ENCODE measurements around the gene RASGRP3. TPM values are rescaled to one million over a fixed set of nuclear protein-coding genes. Genes with fewer than 3 reads are reported as not detected.

RASGRP3 gene
- total RNA-seq, 1 donor: 0.72 TPM

DNA sequence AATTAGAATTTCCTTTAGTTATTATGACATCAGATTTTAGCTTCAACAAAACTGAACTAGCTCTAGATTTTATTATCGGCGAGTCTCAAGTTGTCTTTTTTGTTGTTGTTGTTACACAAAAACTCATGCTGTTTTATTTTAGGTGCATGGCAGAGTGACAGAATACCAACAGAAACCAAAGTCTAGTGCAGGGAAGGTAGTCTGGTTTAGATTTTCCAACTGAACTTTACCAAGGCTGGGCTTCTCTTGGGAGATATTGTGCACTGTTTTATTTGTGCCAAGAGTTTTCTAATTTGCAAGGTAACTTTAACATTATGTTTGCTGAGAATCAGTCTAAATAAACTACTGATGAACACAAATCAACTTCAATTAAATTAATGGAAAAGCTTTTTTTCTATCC is 43.6 kb upstream of the RASGRP3 start:
- Histone ChIP-seq H3K36me3 (ENCODE audit: insufficient read depth, low read length) (no peaks in the 10 kb centered on the region), H3K27ac (ENCODE audit: low read depth, low read length) (no peak overlapping the region), H3K9me3 (ENCODE audit: low read depth, low read length) (no peaks in the 10 kb centered on the region), H3K4me2 (ENCODE audit: insufficient read depth, low read length) (no peak overlapping the region), H3K4me1 (ENCODE audit: insufficient read depth, low read length) (peaks cover 19% of the 10 kb centered on the region), H3K4me3 (ENCODE audit: insufficient read depth, low read length) (no peak overlapping the region), H3K79me2 (ENCODE audit: insufficient read depth, low read length) (no peaks in the 10 kb centered on the region), H2AFZ (ENCODE audit: low read length) (no peak overlapping the region), H4K20me1 (ENCODE audit: insufficient read depth, low read length) (no peaks in the 10 kb centered on the region), H3K27me3 (ENCODE audit: insufficient read depth, low read length) (no peaks in the 10 kb centered on the region)
- DNase-seq (ENCODE audit: insufficient read length, low spot score, missing footprints): no peak
- TF ChIP-seq, protein P1, sequence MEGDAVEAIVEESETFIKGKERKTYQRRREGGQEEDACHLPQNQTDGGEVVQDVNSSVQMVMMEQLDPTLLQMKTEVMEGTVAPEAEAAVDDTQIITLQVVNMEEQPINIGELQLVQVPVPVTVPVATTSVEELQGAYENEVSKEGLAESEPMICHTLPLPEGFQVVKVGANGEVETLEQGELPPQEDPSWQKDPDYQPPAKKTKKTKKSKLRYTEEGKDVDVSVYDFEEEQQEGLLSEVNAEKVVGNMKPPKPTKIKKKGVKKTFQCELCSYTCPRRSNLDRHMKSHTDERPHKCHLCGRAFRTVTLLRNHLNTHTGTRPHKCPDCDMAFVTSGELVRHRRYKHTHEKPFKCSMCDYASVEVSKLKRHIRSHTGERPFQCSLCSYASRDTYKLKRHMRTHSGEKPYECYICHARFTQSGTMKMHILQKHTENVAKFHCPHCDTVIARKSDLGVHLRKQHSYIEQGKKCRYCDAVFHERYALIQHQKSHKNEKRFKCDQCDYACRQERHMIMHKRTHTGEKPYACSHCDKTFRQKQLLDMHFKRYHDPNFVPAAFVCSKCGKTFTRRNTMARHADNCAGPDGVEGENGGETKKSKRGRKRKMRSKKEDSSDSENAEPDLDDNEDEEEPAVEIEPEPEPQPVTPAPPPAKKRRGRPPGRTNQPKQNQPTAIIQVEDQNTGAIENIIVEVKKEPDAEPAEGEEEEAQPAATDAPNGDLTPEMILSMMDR (IDR thresholded peaks at IDR 0.05; ENCODE audit: extremely low read depth, low read depth, low read length): no peak

DNA sequence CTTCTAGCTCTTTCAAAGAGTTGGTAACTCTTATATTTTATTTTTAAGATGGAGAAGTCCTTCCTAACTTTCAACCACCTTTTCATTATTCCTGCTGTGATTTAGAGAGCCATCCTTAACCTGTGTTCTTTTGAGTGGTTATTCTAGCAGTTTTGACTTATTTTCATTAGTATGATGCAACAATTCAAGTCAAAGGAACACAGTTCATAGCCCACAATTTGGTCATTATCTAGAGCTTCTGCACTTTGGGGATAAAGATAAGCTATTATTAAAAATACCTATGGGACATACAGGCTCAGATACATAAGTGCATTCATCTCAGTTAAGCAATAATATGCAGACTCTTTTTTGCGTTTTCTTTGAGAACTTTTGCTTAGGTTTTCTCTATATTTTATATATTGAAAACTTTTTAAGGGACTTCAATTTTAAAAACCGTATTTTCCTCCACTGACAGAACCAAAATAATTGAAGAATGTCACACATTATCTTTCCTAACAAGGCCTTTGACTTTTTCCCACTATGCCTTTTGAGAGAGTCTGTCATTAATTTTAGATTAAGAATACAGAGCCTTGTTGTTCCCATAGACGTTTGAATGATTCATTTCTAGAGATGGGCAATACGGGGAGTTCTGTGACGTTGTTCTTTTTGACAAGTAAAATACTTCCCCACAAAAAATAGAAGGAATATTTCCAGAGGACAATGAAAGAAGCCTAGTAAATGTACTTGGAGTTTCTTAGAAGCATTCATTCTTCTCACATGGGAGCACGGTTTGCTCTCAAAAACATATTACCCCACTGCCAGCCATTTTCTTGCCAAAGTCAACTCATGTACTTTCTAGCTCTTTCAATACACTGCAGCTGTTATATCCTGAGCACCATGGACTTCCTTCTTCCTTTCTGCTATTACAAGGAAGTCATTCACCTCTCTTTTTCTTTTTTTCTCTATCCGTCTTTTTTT is 42.9 kb upstream of the RASGRP3 start:
- Histone ChIP-seq H3K36me3 (ENCODE audit: insufficient read depth, low read length) (no peaks in the 10 kb centered on the region), H3K4me2 (ENCODE audit: insufficient read depth, low read length) (no peak overlapping the region), H3K79me2 (ENCODE audit: insufficient read depth, low read length) (no peaks in the 10 kb centered on the region), H4K20me1 (ENCODE audit: insufficient read depth, low read length) (no peaks in the 10 kb centered on the region), H3K4me1 (ENCODE audit: insufficient read depth, low read length) (peaks cover 20% of the 10 kb centered on the region), H2AFZ (ENCODE audit: low read length) (peak overlapping the region; percentile 24), H3K4me3 (ENCODE audit: insufficient read depth, low read length) (no peak overlapping the region), H3K9me3 (ENCODE audit: low read depth, low read length) (no peaks in the 10 kb centered on the region), H3K27me3 (ENCODE audit: insufficient read depth, low read length) (no peaks in the 10 kb centered on the region), H3K27ac (ENCODE audit: low read depth, low read length) (no peak overlapping the region)
- DNase-seq (ENCODE audit: insufficient read length, low spot score, missing footprints): no peak
- TF ChIP-seq, protein P1 (IDR thresholded peaks at IDR 0.05; ENCODE audit: extremely low read depth, low read depth, low read length): no peak

DNA sequence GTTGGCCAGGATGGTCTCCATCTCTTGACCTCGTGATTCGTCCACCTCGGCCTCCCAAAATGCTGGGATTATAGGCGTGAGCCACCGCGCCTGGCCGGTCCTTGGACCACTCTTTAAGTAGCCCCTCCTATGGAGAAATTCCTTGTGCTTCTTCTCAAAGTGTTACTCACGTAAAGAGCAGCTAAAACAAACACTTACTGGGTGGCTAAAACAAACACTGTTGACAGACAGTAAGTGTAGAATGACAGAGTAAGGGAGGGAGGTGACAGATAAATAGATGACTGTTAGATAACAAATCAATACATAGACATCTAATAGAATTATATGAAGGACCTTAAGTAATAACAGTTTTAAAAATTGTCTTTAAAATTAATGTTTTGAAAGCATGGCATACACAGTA is 40.9 kb upstream of the RASGRP3 start:
- Histone ChIP-seq H3K36me3 (ENCODE audit: insufficient read depth, low read length) (no peaks in the 10 kb centered on the region), H3K27ac (ENCODE audit: low read depth, low read length) (no peak overlapping the region), H3K79me2 (ENCODE audit: insufficient read depth, low read length) (no peaks in the 10 kb centered on the region), H3K27me3 (ENCODE audit: insufficient read depth, low read length) (no peaks in the 10 kb centered on the region), H3K4me2 (ENCODE audit: insufficient read depth, low read length) (no peak overlapping the region), H3K4me1 (ENCODE audit: insufficient read depth, low read length) (peaks cover 20% of the 10 kb centered on the region), H2AFZ (ENCODE audit: low read length) (no peak overlapping the region), H3K4me3 (ENCODE audit: insufficient read depth, low read length) (no peak overlapping the region), H3K9me3 (ENCODE audit: low read depth, low read length) (no peaks in the 10 kb centered on the region), H4K20me1 (ENCODE audit: insufficient read depth, low read length) (no peaks in the 10 kb centered on the region)
- TF ChIP-seq, protein P1 (IDR thresholded peaks at IDR 0.05; ENCODE audit: extremely low read depth, low read depth, low read length): no peak
- DNase-seq (ENCODE audit: insufficient read length, low spot score, missing footprints): no peak

DNA sequence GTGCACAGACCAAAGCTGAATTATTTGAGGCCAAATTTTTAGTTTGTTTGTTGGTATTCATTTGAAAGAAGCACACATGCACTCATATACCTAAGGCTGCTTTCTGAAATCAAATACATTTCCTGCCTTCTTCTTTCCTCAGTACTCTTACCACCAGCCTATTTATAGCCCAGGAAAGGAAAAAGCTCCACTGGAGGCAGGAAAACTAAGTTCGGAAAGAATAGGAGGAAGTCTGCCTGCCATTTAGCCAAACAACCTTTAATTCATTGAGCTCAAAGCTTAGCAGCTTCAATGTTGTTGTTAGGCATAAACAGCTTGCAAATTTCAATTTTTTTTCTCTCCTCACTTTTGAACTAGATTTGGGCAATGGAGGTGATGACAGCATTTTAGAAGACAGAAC is 40.4 kb upstream of the RASGRP3 start:
- no peaks in the 10 kb centered on the region for H3K36me3 ChIP-seq (ENCODE audit: insufficient read depth, low read length)
- no peak overlapping the region for H3K27ac ChIP-seq (ENCODE audit: low read depth, low read length)
- no peak for DNase-seq (ENCODE audit: insufficient read length, low spot score, missing footprints)
- H4K20me1 ChIP-seq (ENCODE audit: insufficient read depth, low read length): no peaks in the 10 kb centered on the region
- TF ChIP-seq, protein P1 (IDR thresholded peaks at IDR 0.05; ENCODE audit: extremely low read depth, low read depth, low read length): no peak
- no peak overlapping the region for H3K4me3 ChIP-seq (ENCODE audit: insufficient read depth, low read length)
- no peaks in the 10 kb centered on the region for H3K27me3 ChIP-seq (ENCODE audit: insufficient read depth, low read length)
- peaks cover 20% of the 10 kb centered on the region for H3K4me1 ChIP-seq (ENCODE audit: insufficient read depth, low read length)
- no peaks in the 10 kb centered on the region for H3K9me3 ChIP-seq (ENCODE audit: low read depth, low read length)
- no peaks in the 10 kb centered on the region for H3K79me2 ChIP-seq (ENCODE audit: insufficient read depth, low read length)
- H2AFZ ChIP-seq (ENCODE audit: low read length): no peak overlapping the region
- no peak overlapping the region for H3K4me2 ChIP-seq (ENCODE audit: insufficient read depth, low read length)
